Osteocyte (in vitro differentiated cells): Measurements from ENCODE around the gene CLK4. TPM values are rescaled to one million over a fixed set of nuclear protein-coding genes. Genes with fewer than 3 reads are reported as not detected.

Experiments
- DNase-seq: peaks from one replicate; pipeline ENCODE4 v3.0.0; 2021; ENCODE audit warnings: mixed read lengths; ENCODE audit not compliant: unreplicated experiment; ENCODE audit errors: extremely low spot score
- H3K27ac Mint-ChIP-seq: one replicate; pipeline ENCODE4 v1.8.0; 2021; ENCODE audit warnings: mild to moderate bottlenecking, mixed read lengths; ENCODE audit not compliant: unreplicated experiment
- H3K27me3 Mint-ChIP-seq: one replicate; pipeline ENCODE4 v1.8.0; 2021; ENCODE audit warnings: mixed read lengths; ENCODE audit not compliant: unreplicated experiment
- H3K36me3 Mint-ChIP-seq: one replicate; pipeline ENCODE4 v1.8.0; 2021; ENCODE audit warnings: mixed read lengths; ENCODE audit not compliant: unreplicated experiment
- H3K4me1 Mint-ChIP-seq: one replicate; pipeline ENCODE4 v1.8.0; 2021; ENCODE audit warnings: mixed read lengths; ENCODE audit not compliant: unreplicated experiment
- H3K4me3 Mint-ChIP-seq: one replicate; pipeline ENCODE4 v1.8.0; 2021; ENCODE audit warnings: mild to moderate bottlenecking, moderate library complexity, mixed read lengths; ENCODE audit not compliant: unreplicated experiment
- H3K9me3 Mint-ChIP-seq: one replicate; pipeline ENCODE4 v1.8.0; 2021; ENCODE audit warnings: mixed read lengths; ENCODE audit not compliant: unreplicated experiment
- total RNA-seq: library from RNA; stranded (reverse); gene quantifications from 2 replicates; pipeline ENCODE4 v1.2.1, GENCODE V29; 2021
- TF ChIP-seq, protein P1 (sequence below): fragments of 200-600 bp; sonication (generic); IDR thresholded peaks from 2 replicates; pipeline ENCODE4 v1.5.0; 2021; ENCODE audit warnings: antibody characterized with exemption, mild to moderate bottlenecking, moderate library complexity

CLK4 gene
- total RNA-seq, 1 donor from 2014 or later: 30.0 TPM

DNA sequence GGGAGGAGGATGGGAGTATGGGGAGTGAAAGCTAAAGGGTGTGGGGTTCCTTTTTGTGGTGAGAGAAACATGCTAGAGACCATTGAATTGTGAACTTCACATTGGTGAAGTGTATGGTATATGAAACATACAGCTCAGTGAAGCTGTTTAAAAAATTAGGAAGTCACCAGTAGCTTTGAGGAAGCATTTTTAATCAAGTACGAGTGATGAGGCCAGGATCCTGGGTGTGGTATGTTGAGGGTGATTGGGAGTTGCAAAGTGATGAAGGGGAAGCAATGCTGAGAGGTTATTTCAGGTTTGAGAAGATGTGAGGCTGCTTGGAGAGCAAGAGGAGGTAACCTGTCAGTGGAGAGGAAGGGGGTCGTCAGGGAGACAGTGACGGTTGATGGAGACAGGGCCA is 22.7 kb upstream of the CLK4 start:
- no peak overlapping the region for H3K27ac Mint-ChIP-seq
- TF ChIP-seq, protein P1, sequence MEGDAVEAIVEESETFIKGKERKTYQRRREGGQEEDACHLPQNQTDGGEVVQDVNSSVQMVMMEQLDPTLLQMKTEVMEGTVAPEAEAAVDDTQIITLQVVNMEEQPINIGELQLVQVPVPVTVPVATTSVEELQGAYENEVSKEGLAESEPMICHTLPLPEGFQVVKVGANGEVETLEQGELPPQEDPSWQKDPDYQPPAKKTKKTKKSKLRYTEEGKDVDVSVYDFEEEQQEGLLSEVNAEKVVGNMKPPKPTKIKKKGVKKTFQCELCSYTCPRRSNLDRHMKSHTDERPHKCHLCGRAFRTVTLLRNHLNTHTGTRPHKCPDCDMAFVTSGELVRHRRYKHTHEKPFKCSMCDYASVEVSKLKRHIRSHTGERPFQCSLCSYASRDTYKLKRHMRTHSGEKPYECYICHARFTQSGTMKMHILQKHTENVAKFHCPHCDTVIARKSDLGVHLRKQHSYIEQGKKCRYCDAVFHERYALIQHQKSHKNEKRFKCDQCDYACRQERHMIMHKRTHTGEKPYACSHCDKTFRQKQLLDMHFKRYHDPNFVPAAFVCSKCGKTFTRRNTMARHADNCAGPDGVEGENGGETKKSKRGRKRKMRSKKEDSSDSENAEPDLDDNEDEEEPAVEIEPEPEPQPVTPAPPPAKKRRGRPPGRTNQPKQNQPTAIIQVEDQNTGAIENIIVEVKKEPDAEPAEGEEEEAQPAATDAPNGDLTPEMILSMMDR: no peak
- no peaks in the 10 kb centered on the region for H3K36me3 Mint-ChIP-seq
- peaks cover 10% of the 10 kb centered on the region for H3K4me1 Mint-ChIP-seq
- DNase-seq: no peak
- peaks cover 16% of the 10 kb centered on the region for H3K9me3 Mint-ChIP-seq
- H3K27me3 Mint-ChIP-seq: no peaks in the 10 kb centered on the region
- H3K4me3 Mint-ChIP-seq: no peak overlapping the region

- no peak overlapping the region for H3K4me3 Mint-ChIP-seq
- TF ChIP-seq, protein P1: no peak
- no peaks in the 10 kb centered on the region for H3K27me3 Mint-ChIP-seq
- H3K27ac Mint-ChIP-seq: no peak overlapping the region
- no peaks in the 10 kb centered on the region for H3K36me3 Mint-ChIP-seq
- DNase-seq: no peak
- H3K4me1 Mint-ChIP-seq: peaks cover 16% of the 10 kb centered on the region
- H3K9me3 Mint-ChIP-seq: peaks cover 26% of the 10 kb centered on the region
Measured at GRCh38 chr5:178644826-178645545, 18.1 kb upstream of the CLK4 start.

- TF ChIP-seq, protein P1: no peak
- Mint-ChIP-seq H3K4me1 (peaks cover 16% of the 10 kb centered on the region), H3K9me3 (peaks cover 19% of the 10 kb centered on the region), H3K4me3 (no peak overlapping the region), H3K27ac (peak overlapping the region; percentile 69), H3K36me3 (no peaks in the 10 kb centered on the region), H3K27me3 (no peaks in the 10 kb centered on the region)
- DNase-seq: no peak
Measured at GRCh38 chr5:178642351-178642909, 15.6 kb upstream of the CLK4 start.

DNA sequence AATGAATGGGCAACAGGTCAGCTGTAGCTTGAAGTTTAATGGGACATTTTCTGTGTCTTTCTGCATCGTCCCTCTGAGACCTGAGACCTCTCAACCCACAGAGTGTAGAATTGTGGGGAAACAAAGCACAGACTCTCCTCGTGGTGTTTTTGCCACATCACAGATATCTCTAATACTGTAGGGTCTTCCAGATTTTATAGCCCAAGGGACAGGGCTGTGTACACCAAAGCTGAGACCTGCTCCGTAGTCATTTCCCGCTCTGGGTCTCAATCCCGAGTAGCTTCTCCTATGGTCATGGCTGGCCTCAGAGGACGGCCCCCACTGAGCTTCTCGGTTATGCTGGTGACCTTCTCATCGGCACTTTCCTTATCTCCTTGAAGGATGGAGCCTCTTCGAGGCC is 14.9 kb upstream of the CLK4 start:
- Mint-ChIP-seq H3K27ac (peak overlapping the region; percentile 69), H3K36me3 (no peaks in the 10 kb centered on the region), H3K9me3 (peaks cover 19% of the 10 kb centered on the region), H3K4me3 (no peak overlapping the region), H3K4me1 (peaks cover 16% of the 10 kb centered on the region), H3K27me3 (no peaks in the 10 kb centered on the region)
- DNase-seq: no peak
- TF ChIP-seq, protein P1: no peak

DNA sequence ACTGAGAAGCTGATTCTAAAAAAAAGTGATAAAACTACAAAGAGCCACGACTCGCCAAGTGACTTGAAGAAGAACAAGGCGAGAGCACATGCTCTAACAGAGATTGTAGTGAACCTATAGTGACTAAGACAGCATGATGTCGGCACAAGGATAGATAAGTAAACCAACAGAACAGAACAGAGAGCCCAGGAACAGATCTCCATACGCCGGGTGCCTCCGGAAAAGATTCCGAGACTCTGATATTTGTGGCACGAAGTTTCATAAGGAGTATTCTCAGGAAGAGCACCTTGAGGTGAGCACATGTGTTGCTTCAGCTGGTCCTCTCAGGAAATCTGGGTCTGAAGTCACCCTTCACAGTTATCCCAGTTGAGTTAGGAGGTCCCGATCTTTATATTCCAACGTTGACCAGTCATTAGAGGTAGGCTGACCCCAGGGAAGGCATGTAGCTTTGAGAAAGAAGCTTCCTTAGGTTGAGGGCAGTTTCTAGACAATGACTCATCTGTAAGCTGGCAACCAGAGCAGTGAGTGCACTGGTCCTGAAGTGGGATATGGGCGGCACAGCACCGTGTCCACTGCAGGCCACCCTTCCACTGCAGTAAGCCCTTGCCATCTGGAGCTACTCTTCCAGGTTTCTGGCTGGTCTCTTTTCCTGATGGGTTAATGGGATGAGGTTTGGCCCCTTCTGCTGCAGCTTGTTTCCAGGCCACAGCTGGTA is 13.6 kb upstream of the CLK4 start:
- Mint-ChIP-seq H3K27me3 (no peaks in the 10 kb centered on the region), H3K4me3 (no peak overlapping the region), H3K4me1 (peaks cover 16% of the 10 kb centered on the region), H3K27ac (no peak overlapping the region), H3K36me3 (no peaks in the 10 kb centered on the region), H3K9me3 (peaks cover 19% of the 10 kb centered on the region)
- TF ChIP-seq, protein P1: no peak
- DNase-seq: no peak
